ENCODE results near the gene KAT2B. TPM values are rescaled to one million over a fixed set of nuclear protein-coding genes. Genes with fewer than 3 reads are reported as not detected.
"Not testable (repeated sequence)": the region's sequence is repeated elsewhere in the genome, so short reads cannot be mapped to it uniquely, and the experiment has no call there.

The KAT2B gene
- polyA plus RNA-seq, 3 donors, result 23.2 to 28.1 (median 25.9) TPM

DNA sequence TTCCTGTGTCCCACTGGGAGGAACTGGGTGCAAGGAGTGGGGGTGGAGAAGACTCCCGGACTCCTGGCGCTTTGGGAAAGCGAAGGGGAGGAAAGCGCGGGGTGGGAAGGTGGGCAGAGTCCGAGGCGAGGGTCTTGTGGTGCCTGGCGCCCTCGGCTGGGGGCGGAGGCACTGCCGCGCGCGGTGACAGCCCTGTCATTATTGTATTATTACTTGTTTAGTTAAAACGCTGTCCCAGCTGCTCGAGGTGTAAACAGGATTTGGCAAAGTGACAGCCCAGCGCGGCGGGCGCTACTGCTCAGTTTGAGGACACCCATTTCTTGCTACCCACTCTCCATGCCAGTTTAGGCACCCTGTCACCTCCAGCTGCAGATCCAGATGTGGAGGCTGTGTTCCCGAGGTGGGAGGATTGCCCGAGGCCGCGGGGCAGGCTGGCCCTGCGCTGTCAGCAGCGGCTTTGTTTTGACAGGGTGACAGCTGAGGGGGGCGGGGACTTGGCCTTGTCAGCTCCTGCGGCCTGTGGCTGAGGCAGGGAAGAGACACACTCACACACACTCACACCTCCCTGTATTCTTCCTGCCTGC is 1.0 kb downstream of the KAT2B start:
- DNase-seq (ENCODE audit: low read depth in 3 of 3, low spot score in 2 of 3), result no peak

- no peak for DNase-seq (ENCODE audit: low read depth in 3 of 3, low spot score in 2 of 3)
These were observed 2.1 kb downstream of the KAT2B start for GRCh38 chr3:20042331-20042730.

DNA sequence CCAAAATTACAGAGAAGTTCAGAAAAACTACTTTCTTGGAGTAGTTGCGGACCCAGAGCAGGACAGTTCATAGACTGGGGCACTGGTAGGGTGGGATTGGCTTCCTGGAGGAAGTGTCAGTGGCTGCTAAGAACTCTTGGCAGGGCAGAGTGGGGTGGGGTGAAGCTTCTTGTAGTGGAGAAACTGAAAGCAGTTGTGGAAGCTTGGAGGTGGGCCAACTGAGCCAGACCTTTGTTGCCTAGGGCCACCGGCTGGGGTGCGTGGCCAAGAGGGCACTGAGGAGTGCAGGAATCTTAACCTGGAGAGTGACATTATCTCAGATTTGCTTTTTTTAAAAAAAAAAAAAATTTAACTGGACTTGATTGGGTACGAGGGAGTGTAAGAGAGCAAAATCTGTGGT is 3.1 kb downstream of the KAT2B start:
- no peak for DNase-seq (ENCODE audit: low read depth in 3 of 3, low spot score in 2 of 3)

DNA sequence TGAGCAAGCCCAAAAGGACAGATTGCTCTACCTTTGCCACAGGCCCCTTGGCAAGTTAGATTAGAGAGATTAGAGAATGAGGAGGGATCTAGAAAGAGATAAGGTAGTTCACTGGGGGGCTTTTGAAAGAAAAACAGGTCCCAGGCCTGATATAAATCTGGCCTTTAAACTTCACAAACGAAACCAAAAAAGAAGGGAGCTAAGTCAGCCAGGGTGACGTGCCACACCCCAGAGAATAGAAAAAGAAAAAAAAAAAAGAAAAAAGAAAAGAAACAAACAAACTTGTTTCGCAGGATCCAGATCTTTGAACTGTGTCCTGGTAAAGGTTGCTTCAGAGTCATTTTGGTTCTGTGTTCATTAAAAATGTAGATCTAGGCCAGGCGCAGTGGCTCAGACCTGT is 3.6 kb downstream of the KAT2B start:
- no peak for DNase-seq (ENCODE audit: low read depth in 3 of 3, low spot score in 2 of 3)

DNA sequence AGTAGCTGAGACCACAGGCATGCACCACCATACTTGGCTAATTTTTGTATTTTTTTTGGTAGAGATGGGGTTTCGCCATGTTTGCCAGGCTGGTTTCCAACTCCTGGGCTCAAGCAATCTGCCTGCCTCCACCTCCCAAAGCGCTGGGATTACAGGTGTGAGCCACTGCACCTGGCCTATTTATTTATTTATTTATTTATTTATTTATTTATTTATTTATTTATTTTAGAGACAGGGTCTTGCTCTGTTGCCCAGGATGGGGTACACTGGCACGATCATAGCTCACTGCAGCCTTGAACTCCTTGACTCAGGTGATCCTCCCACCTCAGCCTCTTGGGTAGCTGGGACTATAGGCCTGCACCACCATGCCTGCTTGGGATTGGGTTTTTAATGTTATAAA is 4.9 kb downstream of the KAT2B start:
- not testable (repeated sequence) for DNase-seq (ENCODE audit: low read depth in 3 of 3, low spot score in 2 of 3)

GRCh38 chr3:20046556-20046955 is 6.3 kb downstream of the KAT2B start:
- no peak for DNase-seq (ENCODE audit: low read depth in 3 of 3, low spot score in 2 of 3)

GRCh38 chr3:20047341-20047779 is 7.1 kb downstream of the KAT2B start:
- no peak for DNase-seq (ENCODE audit: low read depth in 3 of 3, low spot score in 2 of 3)

- no peak for DNase-seq (ENCODE audit: low read depth in 3 of 3, low spot score in 2 of 3)
These were observed 8.0 kb downstream of the KAT2B start for GRCh38 chr3:20047976-20048883.

DNA sequence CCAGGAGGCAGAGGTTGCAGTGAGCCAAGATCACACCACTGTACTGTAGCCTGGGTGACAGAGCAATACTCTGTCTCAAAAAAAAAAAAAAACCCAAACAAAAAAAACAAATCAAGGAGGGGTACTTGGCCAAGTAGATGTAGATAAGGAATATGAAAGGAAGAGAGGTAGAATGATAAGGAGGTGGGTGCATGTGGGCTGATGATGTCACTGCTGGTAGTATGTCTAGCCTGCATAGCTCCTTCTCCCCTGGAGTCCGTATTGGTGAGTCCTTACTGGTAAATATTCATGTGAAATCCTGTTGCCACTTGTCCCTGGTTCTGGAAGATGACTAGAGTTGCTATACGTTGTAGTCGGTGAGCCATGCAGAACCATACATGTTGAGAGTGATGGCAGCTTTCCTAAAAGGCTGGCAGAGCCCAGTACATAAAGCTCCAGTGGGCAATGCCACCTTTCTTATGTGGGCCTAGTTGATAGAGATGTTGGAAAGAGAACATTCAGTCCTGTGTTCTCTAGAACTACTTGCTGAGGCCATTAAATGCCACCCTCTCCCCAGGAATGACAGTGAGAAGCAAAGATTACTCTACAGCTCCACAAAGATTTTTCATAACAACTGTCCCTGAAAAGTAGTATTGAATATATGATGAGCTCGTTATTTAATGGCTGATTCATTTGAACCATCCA is 11.0 kb downstream of the KAT2B start:
- no peak for DNase-seq (ENCODE audit: low read depth in 3 of 3, low spot score in 2 of 3)

DNA sequence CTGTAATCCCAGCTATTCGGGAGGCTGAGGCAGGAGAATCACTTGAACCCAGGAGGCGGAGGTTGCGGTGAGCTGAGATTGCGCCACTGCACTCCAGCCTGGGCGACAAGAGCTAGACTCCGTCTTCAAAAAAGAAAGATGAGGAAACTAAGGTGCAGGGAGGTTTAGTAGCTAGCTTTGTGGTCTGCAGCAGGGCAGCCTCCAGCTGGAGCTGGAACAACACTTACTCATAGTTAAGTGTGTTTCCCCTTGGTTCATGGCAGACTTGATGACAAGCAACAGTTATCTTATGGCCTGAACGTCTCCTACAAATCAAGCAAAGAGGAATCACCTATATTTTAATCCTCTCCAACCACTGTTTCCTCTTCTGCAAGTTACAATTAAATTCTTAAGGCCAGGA is 12.6 kb downstream of the KAT2B start:
- no peak for DNase-seq (ENCODE audit: low read depth in 3 of 3, low spot score in 2 of 3)

DNA sequence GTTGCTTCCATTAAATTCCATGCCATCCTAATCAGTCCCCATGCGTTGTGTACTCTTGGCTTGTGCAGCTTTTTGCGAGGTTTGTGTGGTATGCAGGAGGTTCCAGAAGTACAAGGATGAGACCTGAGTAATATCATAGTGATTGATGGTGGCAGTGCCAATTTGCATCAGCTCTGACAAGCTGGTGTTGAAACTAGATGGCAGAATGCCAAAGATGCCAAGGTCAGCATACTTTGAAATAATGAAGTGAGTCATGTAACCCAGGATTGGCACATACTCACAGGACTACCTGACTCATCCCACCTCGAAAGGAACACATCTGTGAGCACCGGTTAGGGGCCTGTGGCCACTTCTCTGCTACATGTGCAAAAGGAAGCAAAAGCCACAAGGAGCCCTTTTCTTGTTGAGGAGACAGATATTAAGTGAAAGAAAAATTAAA is 14.3 kb downstream of the KAT2B start:
- DNase-seq (ENCODE audit: low read depth in 3 of 3, low spot score in 2 of 3), result no peak

DNA sequence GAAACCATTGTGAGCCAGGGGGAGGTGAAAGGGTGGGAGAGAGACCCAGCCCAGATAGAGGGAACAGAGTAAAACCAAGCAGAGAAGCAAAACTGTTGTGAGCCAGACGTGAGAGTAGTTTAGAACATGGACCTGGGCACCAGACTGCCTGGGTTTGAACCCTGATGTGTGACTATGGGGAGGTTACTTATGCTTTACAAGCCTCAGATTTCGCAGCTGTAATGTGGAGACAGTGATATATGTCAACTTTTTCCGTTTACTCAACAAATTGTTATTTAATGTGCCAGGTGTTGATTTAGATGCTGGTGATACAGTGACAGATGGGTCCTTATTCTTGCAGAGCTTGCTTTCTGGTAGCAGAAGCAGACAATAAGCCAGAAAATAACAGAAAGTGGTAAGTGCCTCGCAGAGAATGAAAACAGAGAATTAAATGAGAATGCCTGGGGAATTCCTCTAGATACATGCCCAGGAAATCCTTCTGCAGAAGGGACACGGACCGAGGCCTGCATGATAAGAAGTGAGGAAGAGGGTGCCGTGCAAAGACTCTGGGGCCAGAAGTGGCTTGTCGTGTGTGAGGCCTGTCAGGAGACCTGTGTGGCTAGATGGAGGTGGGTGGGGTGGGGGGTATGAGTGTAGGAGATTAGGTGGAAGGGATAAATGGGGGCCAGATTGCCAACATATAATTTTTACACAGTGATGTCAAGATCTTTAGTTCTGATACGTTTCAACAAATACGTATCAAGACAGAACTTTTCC is 15.0 kb downstream of the KAT2B start:
- no peak for DNase-seq (ENCODE audit: low read depth in 3 of 3, low spot score in 2 of 3)

- DNase-seq (ENCODE audit: low read depth in 3 of 3, low spot score in 2 of 3), result no peak
These were observed 15.6 kb downstream of the KAT2B start for GRCh38 chr3:20055842-20056241.

GRCh38 chr3:20056725-20057611 is 16.7 kb downstream of the KAT2B start:
- no peak for DNase-seq (ENCODE audit: low read depth in 3 of 3, low spot score in 2 of 3)

DNA sequence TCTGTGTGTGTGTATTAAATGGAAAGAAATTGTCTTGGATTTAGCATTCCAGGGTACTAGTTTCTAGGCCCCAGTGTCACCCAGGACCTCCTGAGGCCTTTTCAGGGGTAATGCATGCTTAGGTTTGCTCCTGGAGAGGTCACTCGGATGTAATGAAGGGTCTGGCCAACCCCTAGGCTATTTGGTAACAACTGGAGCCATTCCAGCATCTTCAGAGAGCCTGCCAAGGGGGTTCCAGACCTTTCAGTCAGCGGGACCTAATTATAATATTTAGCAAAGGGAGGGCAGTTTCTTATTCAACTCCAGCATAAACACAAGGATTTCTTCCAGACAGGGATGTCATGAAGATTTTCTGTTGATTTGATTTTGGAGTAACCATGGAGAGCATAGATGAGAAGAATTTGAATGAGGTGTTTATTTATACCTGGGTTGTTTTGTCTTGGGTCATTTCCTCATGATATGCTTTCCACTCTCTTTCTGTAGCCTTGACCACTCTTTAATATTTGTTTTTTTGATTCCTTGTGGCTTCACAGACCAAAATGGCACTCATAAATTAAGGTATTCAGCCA is 17.4 kb downstream of the KAT2B start:
- no peak for DNase-seq (ENCODE audit: low read depth in 3 of 3, low spot score in 2 of 3)

DNA sequence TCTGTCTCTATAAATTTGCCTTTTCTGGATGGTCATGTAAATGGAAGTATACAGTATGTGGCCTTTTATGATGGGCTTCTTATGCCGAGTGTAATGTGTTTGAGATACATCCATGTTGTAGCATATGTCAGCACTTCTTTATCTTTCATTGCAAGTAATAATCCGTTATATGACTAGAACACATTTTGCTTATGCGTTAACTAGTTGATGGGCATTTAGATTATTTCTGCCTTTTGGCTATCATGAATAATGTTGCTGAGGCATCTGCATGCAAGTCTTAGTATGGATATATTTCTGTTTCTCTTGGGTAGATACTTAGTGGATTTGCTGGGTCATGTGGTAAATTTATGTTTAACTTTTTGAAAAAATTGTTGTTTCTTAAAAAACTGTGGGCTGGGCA is 19.7 kb downstream of the KAT2B start:
- no peak for DNase-seq (ENCODE audit: low read depth in 3 of 3, low spot score in 2 of 3)

- no peak for DNase-seq (ENCODE audit: low read depth in 3 of 3, low spot score in 2 of 3)
These were observed 20.9 kb downstream of the KAT2B start for GRCh38 chr3:20060974-20061685.

- no peak for DNase-seq (ENCODE audit: low read depth in 3 of 3, low spot score in 2 of 3)
These were observed 22.8 kb downstream of the KAT2B start for GRCh38 chr3:20062996-20063395.

GRCh38 chr3:20064387-20064786 is 24.1 kb downstream of the KAT2B start:
- no peak for DNase-seq (ENCODE audit: low read depth in 3 of 3, low spot score in 2 of 3)
